A673 (cell line): Measurements from ENCODE around the gene SIMC1.

Experiments used
- EZH2 ChIP-seq: fragments of 200-600 bp; sonication (generic); IDR thresholded peaks from 2 replicates; pipeline ENCODE4 v1.6.1; 2017; ENCODE audit warnings: borderline replicate concordance, low read depth, mild to moderate bottlenecking, mixed read lengths, antibody characterized with exemption, low read length; ENCODE audit not compliant: poor library complexity, severe bottlenecking
- TF ChIP-seq, protein P1 (sequence below): fragments of 300-800, 200-600 bp; sonication (generic); conservative IDR thresholded peaks from 2 replicates; pipeline ENCODE4 v1.5.1; 2017; ENCODE audit warnings: low read depth, mild to moderate bottlenecking, antibody characterized with exemption, low read length, moderate library complexity, mixed read lengths

DNA sequence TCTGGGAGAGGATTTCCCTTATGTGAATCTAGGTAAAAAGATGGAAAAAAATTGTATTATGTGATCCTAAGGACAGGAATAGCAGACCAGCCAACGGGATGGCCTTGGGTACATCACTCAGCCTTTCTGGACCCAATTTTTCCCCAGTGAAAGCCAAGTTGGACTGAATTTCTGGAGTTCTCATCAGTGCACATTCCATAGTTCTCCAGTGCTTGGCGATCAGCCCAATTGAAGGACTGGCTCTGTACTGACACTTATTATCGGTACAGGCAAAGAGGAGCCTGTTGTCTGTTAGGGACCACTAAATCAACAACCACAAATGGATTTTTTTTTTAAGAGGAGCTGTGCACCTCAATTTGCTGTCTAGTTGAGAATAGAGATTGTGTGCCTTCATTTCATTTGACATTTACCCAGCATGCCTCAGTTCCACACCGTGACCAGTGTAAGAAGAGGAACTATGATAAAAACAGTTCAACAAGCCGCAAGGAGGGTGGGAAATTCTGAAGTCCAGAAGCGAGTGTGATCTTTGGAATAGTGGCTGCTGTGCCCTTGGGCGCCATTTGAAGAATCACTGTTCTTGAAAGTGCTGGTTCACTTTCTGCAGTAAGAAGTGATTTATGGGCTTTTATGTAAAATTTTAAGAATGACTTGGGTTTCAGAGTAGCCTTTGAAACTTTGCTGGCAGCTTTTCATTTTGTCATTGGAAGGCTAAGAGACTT is 135.0 kb downstream of the SIMC1 start:
- TF ChIP-seq, protein P1, sequence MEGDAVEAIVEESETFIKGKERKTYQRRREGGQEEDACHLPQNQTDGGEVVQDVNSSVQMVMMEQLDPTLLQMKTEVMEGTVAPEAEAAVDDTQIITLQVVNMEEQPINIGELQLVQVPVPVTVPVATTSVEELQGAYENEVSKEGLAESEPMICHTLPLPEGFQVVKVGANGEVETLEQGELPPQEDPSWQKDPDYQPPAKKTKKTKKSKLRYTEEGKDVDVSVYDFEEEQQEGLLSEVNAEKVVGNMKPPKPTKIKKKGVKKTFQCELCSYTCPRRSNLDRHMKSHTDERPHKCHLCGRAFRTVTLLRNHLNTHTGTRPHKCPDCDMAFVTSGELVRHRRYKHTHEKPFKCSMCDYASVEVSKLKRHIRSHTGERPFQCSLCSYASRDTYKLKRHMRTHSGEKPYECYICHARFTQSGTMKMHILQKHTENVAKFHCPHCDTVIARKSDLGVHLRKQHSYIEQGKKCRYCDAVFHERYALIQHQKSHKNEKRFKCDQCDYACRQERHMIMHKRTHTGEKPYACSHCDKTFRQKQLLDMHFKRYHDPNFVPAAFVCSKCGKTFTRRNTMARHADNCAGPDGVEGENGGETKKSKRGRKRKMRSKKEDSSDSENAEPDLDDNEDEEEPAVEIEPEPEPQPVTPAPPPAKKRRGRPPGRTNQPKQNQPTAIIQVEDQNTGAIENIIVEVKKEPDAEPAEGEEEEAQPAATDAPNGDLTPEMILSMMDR: no peak
- TF ChIP-seq EZH2: no peak
